Mesenteric fat pad (tissue), 1 donor: Measurements from ENCODE around the gene APOC4. TPM values are rescaled to one million over a fixed set of nuclear protein-coding genes. Genes with fewer than 3 reads are reported as not detected.
"Not testable (repeated sequence)": the region's sequence is repeated elsewhere in the genome, so short reads cannot be mapped to it uniquely, and the experiment has no call there.

Source experiments
- DNase-seq: peaks from one replicate; pipeline ENCODE4 v3.0.0-alpha.2; 2020; ENCODE audit warnings: low spot score
- long read RNA-seq: library from polyadenylated mRNA; unstranded; transcript quantifications from one replicate; pipeline ENCODE4 v2.0.0, GENCODE V29; 2020
- total RNA-seq: library from RNA; stranded (reverse); fragmentation: NEBNext Ultra II Directional; extraction: Animal tissue kit (Norgen Biotek cat#: 25700); gene quantifications from one replicate; pipeline ENCODE4 v1.2.1, GENCODE V29; 2021
- donor health status: DM: yes; HTN: yes; CAD: no.

APOC4 gene
- not detected for total RNA-seq
- long read RNA-seq: 0 reads

- DNase-seq: no peak
Measured at GRCh38 chr19:44942067-44942571, at the start of gene APOC4. TSS of gene APOC4 (plus strand) at chr19:44942237. CDS start at chr19:44942278, 41 bp downstream.

GRCh38 chr19:44892932-44893331, 49.1 kb upstream of the APOC4 start:
- no peak for DNase-seq

- no peak for DNase-seq
Measured at GRCh38 chr19:44893332-44894051, 48.5 kb upstream of the APOC4 start.

GRCh38 chr19:44894052-44894400, 48.0 kb upstream of the APOC4 start:
- no peak for DNase-seq

GRCh38 chr19:44894946-44895345, 47.1 kb upstream of the APOC4 start:
- DNase-seq: no peak

GRCh38 chr19:44897835-44898234, 44.2 kb upstream of the APOC4 start:
- no peak for DNase-seq

- no peak for DNase-seq
Measured at GRCh38 chr19:44900328-44901244, 41.5 kb upstream of the APOC4 start.

GRCh38 chr19:44903216-44903601, 38.8 kb upstream of the APOC4 start:
- no peak for DNase-seq

GRCh38 chr19:44903602-44904425, 38.2 kb upstream of the APOC4 start:
- DNase-seq: no peak

GRCh38 chr19:44904426-44904994, 37.5 kb upstream of the APOC4 start:
- no peak for DNase-seq

- no peak for DNase-seq
Measured at GRCh38 chr19:44905437-44906160, 36.4 kb upstream of the APOC4 start, which contains the start of gene APOE. TSS of gene APOE (plus strand) at chr19:44905796. CDS start at chr19:44906625, 829 bp downstream.

GRCh38 chr19:44907613-44908012, 34.4 kb upstream of the APOC4 start:
- DNase-seq: no peak

- DNase-seq: no peak
Measured at GRCh38 chr19:44908074-44908835, 33.8 kb upstream of the APOC4 start.

GRCh38 chr19:44908836-44909261, 33.2 kb upstream of the APOC4 start:
- no peak for DNase-seq

GRCh38 chr19:44909775-44910174, 32.3 kb upstream of the APOC4 start:
- DNase-seq: no peak

- not testable (repeated sequence) for DNase-seq
Measured at GRCh38 chr19:44911896-44912295, 30.1 kb upstream of the APOC4 start.

GRCh38 chr19:44912854-44913253, 29.2 kb upstream of the APOC4 start:
- no peak for DNase-seq

- not testable (repeated sequence) for DNase-seq
Measured at GRCh38 chr19:44913512-44914432, 28.3 kb upstream of the APOC4 start.
